Right forelimb (tissue), 1 donor: ENCODE measurements around the gene PRELID3B.

Source experiments
- DNase-seq: peaks from one replicate; pipeline ENCODE4 v3.0.0-alpha.2; 2018

PRELID3B gene

DNA sequence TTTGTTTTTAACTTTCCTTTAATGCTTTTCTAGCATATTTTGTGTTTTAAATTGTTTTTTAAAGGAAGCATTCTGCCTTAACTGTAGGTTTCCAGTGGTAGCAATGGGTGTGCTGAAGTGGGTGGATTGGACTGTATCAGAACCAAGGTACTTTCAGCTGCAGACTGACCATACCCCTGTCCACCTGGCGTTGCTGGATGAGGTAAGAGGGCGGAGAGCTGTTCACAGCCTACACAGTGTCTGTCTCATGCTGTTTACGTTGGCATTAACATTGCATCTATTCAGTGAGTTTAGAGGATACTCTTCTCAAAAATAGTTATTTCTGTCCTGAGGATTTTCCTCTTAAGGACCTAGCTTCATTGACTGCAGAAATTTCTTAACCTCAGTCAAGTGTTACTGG is 49.7 kb downstream of the PRELID3B start:
- DNase-seq: no peak

DNA sequence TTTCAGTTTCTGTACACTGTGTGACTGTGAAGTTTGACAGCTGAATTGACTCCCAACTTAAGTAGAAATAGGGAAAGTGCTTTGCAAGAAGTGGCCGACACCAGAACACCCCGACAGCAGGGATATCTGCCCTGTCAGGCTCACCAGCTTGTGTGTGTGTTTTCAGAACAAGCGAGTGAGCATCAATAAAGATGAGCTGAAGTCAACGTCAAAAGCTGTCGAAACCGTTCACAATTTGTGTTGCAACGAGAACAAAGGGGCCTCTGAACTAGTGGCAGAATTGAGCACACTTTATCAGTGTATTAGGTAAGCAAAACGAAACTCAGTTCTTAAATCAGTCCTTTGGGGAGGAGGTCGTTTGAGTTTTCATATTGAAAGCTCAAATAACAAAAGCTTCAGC is 50.9 kb downstream of the PRELID3B start:
- DNase-seq: no peak

DNA sequence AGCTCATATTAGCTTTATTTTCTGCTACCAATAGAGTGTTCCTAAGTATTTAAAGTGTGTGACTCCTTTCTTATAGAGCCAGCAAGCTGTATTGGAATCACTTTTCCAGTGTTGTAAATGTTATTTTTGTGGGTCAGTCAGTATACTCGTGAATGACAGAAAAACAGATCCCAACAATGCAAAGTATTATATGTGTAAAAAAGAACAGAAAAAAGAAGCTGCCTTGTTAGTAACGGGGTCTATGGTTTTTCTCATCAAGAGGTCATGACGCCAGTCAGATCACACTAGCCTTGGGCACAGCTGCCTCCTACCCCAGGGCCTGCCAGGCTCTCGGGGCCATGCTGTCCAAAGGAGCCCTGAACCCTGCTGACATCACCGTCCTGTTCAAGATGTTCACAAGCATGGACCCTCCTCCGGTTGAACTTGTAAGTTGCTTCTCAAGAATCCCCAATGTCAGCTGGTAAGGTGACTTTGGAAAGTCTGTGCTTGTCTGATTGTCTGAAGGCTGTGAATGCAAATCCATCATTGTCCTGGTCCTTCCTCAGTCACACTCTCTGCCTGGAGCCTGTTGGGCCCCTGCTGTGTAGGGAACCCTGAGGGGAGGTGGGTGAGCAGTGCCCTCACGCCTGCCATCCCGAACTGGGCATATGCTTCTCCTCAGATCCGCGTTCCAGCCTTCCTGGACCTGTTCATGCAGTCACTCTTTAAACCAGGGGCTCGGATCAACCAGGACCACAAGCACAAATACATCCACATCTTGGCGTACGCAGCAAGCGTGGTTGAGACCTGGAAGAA is 51.7 kb downstream of the PRELID3B start:
- peak; percentile 29 for DNase-seq

DNA sequence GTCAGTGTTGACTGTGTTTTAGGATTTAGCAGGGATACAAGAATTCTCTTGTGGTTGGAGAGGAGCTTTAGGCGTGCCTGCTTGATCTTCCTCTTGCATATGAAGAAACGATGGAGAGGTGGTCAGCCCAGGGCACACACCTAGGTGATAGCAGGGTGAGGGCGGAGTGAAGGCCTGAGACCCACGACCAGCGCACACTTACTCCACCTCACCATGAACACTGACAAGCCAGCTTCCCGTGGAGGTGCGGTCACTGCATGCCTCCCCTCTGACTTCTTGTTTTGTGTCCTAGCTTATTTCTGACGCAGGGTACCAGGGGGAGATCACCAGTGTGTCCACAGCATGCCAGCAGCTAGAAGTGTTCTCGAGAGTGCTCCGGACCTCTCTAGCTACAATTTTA is 53.4 kb downstream of the PRELID3B start:
- no peak for DNase-seq

DNA sequence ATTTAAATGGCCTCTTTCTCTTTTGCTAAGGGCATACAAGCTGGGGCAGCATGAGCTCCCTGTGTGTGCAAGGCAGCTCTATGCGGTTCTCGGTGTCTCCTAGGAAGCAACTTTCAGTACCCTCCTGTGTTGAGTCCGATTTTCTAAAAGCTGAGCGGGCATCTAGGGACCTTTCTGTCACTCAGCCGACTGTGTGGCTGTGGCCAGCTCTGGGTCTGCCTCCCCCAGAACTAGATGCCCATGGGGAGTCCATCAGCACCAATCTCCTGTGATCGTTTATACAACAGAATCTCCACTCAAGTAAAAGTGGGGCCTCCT is 54.1 kb downstream of the PRELID3B start:
- no peak for DNase-seq

DNA sequence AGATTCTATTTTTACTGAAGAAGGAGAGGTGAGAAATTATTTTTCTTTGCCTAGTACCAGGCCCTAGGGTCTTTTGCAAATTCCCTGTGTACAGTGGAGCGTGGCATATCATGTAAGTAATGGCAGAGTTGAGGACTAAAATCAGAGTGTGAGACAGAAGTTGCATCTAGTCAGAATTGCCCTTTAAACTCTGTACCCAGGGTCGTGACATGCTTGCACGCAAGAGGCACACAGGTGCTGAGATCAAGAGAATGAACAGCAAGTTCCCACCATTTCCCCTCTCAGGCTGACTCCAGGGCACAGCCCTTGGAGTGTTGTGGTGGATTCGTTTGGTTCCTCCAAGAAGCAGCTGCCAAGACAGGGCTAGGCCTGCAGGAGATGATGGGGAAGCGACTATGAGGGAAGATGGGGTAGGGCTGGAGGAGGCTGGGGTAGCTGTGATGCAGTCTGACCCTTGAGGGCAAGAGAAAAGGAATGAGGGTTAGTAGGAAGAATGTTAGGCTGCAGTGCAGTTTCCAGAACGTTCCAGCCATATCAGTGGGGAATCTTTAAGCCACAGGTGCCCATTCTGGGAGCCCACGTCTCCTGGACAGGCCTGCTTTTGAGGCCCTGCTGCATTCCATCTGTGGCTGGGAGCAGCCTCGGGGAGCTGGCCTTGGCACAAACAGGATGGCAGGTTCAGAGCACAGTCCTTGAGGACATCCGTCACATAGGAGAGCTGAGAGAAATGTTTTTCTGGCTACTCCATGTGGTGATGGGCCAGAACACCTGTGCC is 54.6 kb downstream of the PRELID3B start:
- no peak for DNase-seq

DNA sequence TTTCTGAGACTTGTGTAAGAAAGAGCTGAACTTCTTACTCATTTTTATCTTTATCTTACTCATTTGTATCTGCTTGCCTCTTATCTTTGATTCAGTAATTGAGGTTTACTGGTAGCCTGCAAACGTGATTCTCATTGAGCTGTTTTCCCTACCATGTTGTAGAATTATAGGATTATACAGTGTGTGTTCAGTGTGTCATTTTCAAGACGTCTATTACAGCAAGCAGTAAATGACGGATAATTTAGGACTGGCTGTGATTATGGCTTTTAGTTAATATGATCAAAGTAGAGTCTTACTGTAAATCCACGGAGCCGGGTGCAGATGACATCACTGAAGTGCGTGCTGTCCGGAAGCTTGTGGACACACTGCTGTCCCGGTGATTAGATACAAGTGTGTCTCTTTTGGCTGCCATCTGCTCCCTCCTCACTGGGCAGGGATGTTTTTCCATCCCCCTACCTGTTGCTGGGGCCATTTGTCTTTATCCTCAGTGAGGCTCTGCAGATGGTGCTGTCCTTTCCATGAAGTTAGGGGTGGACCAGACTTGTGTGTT is 55.5 kb downstream of the PRELID3B start:
- DNase-seq: no peak

DNA sequence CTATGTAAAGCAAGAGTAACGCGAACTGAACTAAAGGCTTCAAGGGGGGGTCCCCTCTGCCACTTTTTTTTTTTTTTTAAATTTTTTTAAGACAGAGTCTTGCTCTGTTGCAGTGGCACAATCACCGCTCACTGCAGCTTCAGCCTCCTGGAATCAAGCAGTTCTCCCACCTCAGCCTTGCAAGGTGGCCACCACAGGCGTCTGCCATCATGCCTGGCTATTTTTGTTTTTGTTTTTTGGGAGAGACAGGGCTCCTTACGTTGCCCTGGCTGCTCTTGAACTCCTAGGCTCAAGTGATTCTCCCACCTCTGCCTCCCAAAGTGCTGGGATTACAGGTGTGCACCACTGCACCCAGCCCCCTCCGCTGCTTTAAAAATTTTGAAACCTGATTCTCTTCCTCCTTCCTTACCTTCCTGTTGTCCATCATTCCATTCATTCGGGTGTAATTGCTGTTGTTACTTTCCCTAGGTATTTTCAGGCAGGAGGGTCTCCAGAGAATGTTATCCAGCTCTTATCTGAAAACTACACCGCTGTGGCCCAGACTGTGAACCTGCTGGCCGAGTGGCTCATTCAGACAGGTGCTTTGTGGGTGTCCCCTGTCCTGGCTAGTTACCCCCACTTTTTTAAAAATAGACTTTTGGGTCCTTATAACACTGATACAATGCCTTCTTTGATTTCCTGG is 56.2 kb downstream of the PRELID3B start:
- no peak for DNase-seq

DNA sequence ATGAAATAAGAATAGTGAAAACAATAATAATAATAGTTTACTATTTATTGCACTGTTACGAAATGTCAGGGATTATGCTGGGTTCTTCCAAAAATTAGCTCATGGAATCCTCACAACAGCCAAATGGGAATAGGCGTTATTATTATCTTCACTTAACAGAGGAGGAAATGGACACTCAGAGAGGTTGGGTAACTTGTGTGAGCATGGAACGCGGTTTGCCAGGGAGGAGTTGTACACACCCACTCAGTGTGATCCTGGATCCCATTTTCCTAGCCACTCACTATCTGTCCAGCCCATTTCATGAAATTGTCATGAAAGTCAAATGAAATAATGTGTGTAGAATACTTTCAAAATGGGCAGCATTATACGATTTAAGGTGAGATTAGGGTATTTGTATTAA is 56.9 kb downstream of the PRELID3B start:
- no peak for DNase-seq

DNA sequence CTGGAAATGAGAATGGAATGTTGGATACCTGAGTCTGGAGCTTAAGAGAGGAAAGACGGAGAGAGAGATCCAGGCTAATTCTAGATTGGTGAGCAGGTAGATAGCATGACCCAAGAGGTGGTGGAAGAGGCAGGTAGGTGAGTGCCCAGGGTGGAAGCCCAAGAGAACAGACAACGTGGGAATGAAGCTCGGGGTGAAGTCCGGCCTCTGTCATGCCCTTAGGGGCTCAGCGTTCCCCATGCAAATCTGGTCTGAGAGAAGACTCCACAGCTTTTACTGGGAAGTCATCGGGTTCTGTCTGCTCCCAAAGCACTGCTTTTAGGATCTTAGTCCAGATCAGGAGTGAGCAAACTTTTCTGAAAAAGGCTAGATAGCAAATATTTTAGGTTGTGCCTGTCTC is 57.9 kb downstream of the PRELID3B start:
- DNase-seq: no peak
